Measurements from ENCODE around the gene KDM2B. TPM values are rescaled to one million over a fixed set of nuclear protein-coding genes. Genes with fewer than 3 reads are reported as not detected.
"Not testable (repeated sequence)": the region's sequence is repeated elsewhere in the genome, so short reads cannot be mapped to it uniquely, and the experiment has no call there.

KDM2B gene
- total RNA-seq, 1 donor = 63.7 TPM

DNA sequence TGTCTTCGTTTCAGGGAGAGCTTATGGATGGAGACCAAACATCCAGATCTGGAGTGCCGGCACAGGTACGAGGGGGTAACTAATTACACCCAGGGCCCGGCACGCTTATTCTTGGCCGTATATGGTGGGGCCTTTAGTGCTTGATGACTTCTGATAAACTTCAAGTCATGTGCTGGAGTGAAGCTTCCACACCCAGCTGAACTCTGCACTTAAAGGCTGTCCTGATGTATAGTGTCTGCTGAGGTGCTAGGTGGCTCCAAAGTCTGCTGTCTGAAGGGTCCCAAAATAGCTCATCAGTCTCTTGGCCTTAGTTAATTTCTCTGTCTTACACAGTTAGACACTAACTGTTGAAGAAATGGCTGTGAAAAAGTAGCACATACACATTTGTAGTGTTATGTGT is 163.0 kb downstream of the KDM2B start:
- H3K9me3 ChIP-seq (ENCODE audit: low read depth, low read length) = no peaks in the 10 kb centered on the region
- H3K4me1 ChIP-seq (ENCODE audit: insufficient read depth, low read length) = peaks cover 4% of the 10 kb centered on the region
- H3K4me3 ChIP-seq (ENCODE audit: low read length) = no peak overlapping the region
- no peaks in the 10 kb centered on the region for H3K27me3 ChIP-seq (ENCODE audit: insufficient read depth, low read length)

DNA sequence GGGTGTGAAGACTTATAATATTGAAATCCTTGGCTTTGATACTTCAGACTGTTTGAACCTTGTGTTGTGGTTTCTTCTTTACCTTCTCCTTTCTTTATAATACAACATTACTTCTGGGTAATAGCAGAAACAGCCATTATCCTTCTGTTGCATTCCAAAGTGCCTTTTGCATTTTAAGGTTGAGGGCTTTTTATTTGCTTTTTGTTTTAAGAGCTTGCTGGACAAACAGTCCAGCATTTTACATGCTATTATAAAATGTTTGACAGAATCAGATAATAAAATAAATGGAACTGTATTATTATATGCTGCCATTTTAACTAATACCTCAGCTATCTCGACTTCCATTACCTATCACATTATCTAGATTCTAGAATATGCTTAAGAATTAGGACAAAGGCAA is 166.9 kb downstream of the KDM2B start:
- Histone ChIP-seq H3K4me3 (ENCODE audit: low read length) (no peak overlapping the region), H3K27me3 (ENCODE audit: insufficient read depth, low read length) (no peaks in the 10 kb centered on the region), H3K9me3 (ENCODE audit: low read depth, low read length) (no peaks in the 10 kb centered on the region), H3K4me1 (ENCODE audit: insufficient read depth, low read length) (peaks cover 4% of the 10 kb centered on the region)

DNA sequence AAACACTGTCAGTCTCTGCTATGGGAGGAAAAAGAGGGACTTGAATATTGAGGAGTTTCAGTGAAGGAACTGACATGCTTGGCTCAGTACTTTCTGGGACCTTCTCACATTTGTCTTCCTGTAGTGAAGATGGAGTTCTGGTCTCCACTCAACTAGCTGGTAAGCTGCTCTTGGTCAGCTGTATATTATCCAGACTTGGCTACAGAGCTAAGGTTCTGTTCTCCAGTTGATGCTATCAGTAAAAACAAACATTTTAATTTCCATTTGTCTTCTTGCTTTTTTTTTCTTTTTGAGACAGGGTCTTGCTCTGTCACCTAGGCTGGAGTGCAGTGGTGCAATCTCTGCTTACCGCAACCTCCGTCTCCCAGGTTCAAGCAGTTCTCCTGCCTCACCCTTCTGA is 175.6 kb downstream of the KDM2B start:
- H3K4me1 ChIP-seq (ENCODE audit: insufficient read depth, low read length) = peaks cover 18% of the 10 kb centered on the region
- H3K4me3 ChIP-seq (ENCODE audit: low read length) = no peak overlapping the region
- no peaks in the 10 kb centered on the region for H3K27me3 ChIP-seq (ENCODE audit: insufficient read depth, low read length)
- no peaks in the 10 kb centered on the region for H3K9me3 ChIP-seq (ENCODE audit: low read depth, low read length)

DNA sequence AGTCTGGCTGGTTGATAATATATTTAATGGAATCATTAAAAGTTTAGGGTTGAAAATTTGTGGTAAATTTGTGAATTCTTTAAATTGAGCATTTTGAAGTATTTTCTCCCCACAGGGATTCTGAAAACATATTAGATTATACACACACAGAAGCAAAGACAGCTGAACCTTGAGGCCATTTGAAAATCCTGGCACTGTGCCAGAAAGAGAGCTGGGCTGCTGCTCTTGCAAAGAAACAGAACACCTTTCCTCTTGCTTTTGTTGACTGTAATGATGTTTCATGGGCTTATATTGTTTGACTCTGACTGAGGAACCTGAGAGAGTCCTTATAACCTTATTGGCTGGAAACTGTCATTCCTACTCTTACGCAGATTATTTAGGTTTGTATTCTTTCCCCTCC is 176.1 kb downstream of the KDM2B start:
- Histone ChIP-seq H3K27me3 (ENCODE audit: insufficient read depth, low read length) (no peaks in the 10 kb centered on the region), H3K4me1 (ENCODE audit: insufficient read depth, low read length) (peaks cover 18% of the 10 kb centered on the region), H3K4me3 (ENCODE audit: low read length) (no peak overlapping the region), H3K9me3 (ENCODE audit: low read depth, low read length) (no peaks in the 10 kb centered on the region)

DNA sequence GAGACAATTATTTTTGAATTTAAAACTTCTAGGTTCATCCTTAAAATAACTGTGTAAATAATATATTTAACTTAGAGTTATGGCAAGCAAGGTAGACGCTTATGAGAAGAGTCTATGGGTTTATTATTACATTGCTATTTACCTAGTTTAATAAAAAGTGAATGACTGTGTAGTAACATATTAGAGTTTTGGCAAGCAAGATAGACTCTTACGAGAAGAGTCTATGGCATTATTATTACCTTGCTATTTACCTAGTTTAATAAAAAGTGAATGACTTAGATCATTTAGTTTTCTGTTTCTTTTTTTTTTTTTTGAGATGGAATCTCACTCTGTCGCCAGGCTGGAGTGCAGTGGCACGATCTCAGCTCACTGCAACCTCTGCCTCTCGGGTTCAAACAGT is 177.1 kb downstream of the KDM2B start:
- Histone ChIP-seq H3K4me3 (ENCODE audit: low read length) (no peak overlapping the region), H3K9me3 (ENCODE audit: low read depth, low read length) (no peaks in the 10 kb centered on the region), H3K4me1 (ENCODE audit: insufficient read depth, low read length) (peaks cover 26% of the 10 kb centered on the region), H3K27me3 (ENCODE audit: insufficient read depth, low read length) (no peaks in the 10 kb centered on the region)

DNA sequence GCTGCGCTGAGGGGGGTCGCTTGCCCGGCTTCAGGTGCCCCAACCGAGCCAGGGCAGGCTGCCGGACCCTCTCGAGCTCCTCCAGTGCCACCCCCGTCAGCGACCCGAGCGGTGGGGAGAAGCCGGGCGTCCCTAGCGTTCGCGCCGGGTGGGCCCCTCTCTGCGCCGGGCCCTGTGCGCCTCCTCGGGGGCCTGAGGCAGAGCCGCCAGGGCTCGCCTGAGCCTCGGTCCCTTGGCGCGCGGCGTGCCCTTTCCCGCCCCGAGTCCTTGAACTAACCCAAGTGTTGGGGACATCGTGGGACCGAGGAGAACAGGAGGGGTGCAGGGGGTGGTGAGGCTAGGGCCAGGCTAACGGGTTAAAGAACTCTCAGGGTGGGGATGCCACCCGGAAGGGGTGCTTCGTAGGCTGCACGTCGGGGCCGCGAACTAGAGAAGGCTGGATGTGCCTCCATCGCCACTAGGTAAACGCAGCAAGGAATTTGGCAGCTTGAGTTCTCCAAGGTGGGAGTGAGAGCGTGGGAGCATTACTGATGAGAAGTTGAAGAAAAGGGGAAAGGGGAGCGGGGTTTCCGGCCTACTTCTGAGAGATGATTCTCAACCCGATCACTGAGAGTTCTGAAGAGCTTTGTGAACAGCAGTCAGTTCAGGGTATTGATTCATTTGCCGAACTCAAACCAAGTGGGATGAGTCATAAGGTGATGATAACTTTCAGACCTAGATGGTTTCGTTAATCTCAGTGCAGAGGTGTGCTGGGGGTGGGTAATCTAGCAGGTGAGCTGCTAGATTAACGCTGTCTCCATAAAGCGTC is 180.3 kb downstream of the KDM2B start:
- Histone ChIP-seq H3K9me3 (ENCODE audit: low read depth, low read length) (no peaks in the 10 kb centered on the region), H3K4me1 (ENCODE audit: insufficient read depth, low read length) (peaks cover 28% of the 10 kb centered on the region), H3K4me3 (ENCODE audit: low read length) (peak overlapping the region; percentile 93), H3K27me3 (ENCODE audit: insufficient read depth, low read length) (no peaks in the 10 kb centered on the region)

DNA sequence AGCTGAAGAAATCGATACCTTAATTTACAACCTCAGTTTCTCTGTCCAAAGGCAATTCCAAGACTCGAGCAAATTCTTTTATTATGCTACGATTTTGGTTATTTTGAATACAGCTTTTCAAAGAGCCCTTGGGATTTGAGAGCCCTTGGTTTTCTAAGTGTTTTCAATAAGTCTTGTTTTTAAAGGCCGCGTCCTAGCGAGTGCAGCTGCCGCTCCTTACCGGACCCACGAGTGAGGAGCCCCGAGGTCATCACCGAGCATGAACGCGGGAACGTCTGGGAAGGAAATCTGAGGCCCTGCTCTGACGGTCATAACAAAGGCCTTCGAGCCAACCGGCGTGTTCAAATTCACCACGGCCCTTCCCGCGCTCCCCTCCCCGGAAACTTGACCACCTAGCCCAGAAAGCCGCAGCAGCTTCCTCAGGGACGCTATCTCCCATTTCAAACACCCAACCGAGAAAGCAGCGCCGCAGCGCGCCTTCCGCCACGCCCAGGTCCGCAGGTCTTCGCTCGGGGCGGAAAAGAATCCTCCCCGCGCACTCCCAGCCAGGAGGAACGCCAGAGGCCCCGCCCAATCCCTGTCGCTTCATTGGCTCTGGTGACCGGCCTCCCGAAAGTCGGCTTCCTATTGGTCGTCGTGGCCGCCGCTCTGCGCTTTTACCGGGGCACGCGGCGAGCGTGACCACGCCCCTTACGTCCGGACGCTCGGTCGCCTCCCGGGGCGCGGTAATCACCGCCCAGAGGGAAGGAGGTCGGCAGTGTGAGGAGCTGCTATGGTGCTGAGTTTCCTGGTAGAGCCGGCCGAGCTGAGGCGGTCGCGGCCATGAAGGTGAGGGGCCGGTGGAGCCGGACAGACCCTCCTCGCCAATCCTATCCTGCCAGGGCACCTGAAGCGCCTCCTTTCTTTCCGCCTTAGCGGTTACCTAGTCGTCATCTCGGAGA is 181.2 kb downstream of the KDM2B start, which contains the start of gene RNF34:
Gene RNF34, plus strand, starts transcription at position 728 of the 941 bp plus-strand sequence. Its CDS starts 95 bp downstream, at position 823.
- Histone ChIP-seq H3K4me1 (ENCODE audit: insufficient read depth, low read length) (peaks cover 28% of the 10 kb centered on the region), H3K9me3 (ENCODE audit: low read depth, low read length) (no peaks in the 10 kb centered on the region), H3K4me3 (ENCODE audit: low read length) (peak within 1 kb of the TSS; percentile 93), H3K27me3 (ENCODE audit: insufficient read depth, low read length) (no peaks in the 10 kb centered on the region)

DNA sequence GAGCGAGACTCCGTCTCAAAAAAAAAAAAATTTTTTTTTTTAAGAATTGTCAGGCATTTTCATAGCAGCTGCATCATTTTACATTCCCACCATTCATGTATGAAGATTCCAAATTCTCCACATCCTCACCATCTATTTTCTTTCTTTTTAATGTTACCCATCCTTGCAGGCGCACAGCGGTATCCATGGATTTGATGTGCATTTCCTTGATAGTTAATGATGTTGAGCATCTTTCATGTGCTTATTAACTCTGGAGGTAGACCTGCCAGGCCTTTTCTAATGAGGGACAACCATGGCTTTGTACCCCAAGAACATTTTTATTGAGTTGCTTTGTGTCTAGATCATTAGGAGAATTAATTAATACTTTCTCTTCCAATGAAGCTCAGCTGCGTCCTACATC is 182.5 kb downstream of the KDM2B start:
- Histone ChIP-seq H3K4me1 (ENCODE audit: insufficient read depth, low read length) (peaks cover 28% of the 10 kb centered on the region), H3K27me3 (ENCODE audit: insufficient read depth, low read length) (no peaks in the 10 kb centered on the region), H3K9me3 (ENCODE audit: low read depth, low read length) (no peaks in the 10 kb centered on the region), H3K4me3 (ENCODE audit: low read length) (no peak overlapping the region)

DNA sequence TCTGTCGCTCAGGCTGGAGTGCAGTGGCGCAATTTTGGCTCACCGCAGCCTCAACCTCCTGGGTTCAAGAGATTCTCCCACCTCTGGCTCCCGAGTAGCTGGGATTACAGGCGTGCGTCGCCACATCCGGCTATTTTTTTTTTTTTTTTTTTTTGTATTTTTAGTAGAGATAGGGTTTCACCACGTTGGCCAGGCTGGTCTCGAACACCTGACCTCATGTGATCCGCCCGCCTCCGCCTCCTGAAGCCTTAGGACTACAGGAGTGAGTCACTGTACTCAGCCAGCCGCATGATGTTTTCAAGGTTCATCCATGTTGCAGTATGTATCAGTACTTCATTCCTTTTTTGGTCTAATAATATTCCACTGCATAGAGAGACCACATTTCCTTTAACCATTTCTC is 183.3 kb downstream of the KDM2B start:
- H3K4me3 ChIP-seq (ENCODE audit: low read length) = no peak overlapping the region
- peaks cover 28% of the 10 kb centered on the region for H3K4me1 ChIP-seq (ENCODE audit: insufficient read depth, low read length)
- no peaks in the 10 kb centered on the region for H3K9me3 ChIP-seq (ENCODE audit: low read depth, low read length)
- no peaks in the 10 kb centered on the region for H3K27me3 ChIP-seq (ENCODE audit: insufficient read depth, low read length)

DNA sequence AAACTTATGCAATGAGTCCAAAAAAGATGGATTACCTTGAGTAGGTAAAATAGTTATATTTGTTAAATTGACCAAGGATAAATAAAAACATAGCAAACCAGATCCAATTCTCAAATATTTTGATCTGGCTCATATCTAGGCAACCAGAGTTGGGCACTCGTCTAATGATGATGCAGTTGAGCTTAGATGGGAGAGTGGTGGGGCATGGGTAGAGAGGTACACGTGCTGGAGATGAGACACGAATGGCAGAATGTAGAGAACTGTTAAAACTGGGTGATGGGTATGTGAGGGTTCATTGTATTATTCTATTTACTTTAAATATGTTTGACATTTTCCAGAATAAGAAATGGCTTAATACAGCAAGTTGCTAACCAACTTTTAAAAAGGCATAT is 188.5 kb downstream of the KDM2B start:
- Histone ChIP-seq H3K4me1 (ENCODE audit: insufficient read depth, low read length) (peaks cover 20% of the 10 kb centered on the region), H3K4me3 (ENCODE audit: low read length) (no peak overlapping the region), H3K27me3 (ENCODE audit: insufficient read depth, low read length) (no peaks in the 10 kb centered on the region)

DNA sequence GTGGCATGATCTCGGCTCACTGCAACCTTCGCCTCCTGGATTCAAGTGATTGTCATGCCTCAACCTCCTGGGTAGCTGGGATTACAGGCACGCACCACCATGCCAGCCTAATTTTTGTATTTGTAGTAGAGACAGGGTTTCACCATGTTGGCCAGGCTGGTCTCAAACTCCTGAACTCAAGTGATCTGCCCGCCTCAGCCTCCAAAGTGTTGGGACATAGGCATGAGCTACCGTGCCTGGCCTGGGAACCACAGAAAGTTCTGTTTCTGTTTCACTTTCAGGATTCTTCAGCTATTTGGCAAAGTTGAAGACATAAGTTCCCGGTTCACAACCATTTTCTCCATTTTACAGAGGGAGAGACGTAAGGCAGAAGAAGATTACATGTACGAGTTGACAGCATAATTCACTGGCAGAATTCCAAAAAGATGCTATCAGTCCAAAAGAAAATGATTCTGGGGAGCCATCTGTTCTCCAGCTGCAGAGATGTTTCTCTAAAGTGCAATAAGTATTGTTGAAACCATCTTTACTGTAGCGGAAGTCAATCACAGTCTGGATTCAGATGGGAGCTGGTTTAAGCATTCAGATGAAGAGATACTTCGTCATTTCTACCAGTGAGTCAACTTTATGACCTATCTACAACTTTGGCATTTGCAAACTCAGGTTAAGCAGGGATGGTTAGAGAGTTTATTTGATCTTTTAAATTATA is 189.1 kb downstream of the KDM2B start:
- H3K4me1 ChIP-seq (ENCODE audit: insufficient read depth, low read length) = peaks cover 20% of the 10 kb centered on the region
- H3K27me3 ChIP-seq (ENCODE audit: insufficient read depth, low read length) = no peaks in the 10 kb centered on the region
- no peak overlapping the region for H3K4me3 ChIP-seq (ENCODE audit: low read length)
- H3K9me3 ChIP-seq (ENCODE audit: low read depth, low read length) = no peaks in the 10 kb centered on the region

More for the DNA sequence above, 188.5 kb downstream of the KDM2B start:
- no peaks in the 10 kb centered on the region for H3K9me3 ChIP-seq (ENCODE audit: low read depth, low read length)

DNA sequence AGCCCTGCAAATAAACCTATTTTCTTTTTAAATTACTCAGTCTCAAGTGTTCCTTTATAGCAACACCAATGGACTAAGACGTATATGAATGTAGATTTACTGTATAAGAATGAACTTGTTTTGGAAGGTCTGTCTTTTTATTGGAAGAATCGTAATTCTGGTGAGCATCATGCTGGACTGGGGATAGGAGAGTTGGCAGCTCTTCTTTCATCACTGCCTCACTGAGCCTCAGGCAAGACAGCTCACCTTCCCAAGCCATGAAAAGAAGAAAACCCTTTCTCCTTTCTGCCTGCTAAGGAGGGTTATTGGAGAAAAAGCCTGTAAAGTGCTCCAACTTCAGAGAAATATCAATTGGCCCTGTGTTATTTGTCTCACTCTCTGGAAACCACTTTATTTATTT is 190.0 kb downstream of the KDM2B start:
- Histone ChIP-seq H3K4me1 (ENCODE audit: insufficient read depth, low read length) (peaks cover 20% of the 10 kb centered on the region), H3K9me3 (ENCODE audit: low read depth, low read length) (no peaks in the 10 kb centered on the region), H3K4me3 (ENCODE audit: low read length) (no peak overlapping the region), H3K27me3 (ENCODE audit: insufficient read depth, low read length) (no peaks in the 10 kb centered on the region)

DNA sequence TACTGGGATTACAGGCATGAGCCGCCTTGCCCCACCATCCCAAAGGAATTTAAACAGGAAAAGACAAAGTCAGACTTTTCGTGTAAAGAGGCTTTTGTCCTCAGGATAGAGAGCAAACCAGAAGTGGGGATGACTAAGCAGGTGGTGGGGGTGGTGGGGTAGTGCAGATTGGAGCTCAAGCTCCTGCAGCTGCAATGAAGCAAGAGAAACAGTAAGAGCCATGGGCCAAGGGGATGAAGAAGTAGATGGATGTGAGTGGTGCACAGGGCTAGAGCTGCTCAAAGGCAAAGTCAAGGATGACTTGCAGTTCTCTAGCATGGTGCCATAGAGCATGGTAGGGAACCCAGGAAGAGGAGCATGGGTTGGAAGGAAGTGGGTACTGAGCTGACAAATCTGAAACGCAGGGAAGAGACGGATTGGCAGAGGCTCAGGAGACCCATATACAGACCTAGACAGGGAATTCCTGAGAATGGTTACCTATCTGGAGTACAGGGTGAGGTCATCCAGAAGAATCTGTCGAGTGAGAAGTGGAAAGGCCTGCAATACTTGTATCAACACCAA is 192.3 kb downstream of the KDM2B start:
- H3K27me3 ChIP-seq (ENCODE audit: insufficient read depth, low read length) = no peaks in the 10 kb centered on the region
- no peaks in the 10 kb centered on the region for H3K9me3 ChIP-seq (ENCODE audit: low read depth, low read length)
- peaks cover 20% of the 10 kb centered on the region for H3K4me1 ChIP-seq (ENCODE audit: insufficient read depth, low read length)
- H3K4me3 ChIP-seq (ENCODE audit: low read length) = no peak overlapping the region

DNA sequence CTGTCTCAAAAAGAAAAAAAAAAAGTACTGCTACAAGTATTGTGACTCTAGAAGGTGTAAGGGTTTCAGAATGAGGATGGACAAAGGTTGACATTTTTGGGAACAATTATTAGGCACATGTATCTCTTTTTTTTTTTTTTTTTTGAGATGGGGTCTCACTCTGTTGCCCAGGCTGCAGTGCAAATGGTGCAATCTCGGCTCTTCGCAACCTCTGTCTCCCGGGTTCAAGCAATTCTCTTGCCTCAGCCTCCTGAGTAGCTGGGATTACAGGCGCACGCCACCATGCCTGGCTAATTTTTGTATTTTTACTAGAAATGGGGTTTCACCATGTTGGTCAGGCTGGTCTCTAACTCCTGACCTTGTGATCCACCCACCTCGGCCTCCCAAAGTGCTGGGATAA is 195.9 kb downstream of the KDM2B start:
- H3K4me3 ChIP-seq (ENCODE audit: low read length); H3K9me3 ChIP-seq (ENCODE audit: low read depth, low read length); H3K27me3 ChIP-seq (ENCODE audit: insufficient read depth, low read length): not testable (repeated sequence)
- H3K4me1 ChIP-seq (ENCODE audit: insufficient read depth, low read length) = peaks cover 13% of the 10 kb centered on the region
